HepG2 (cell line): ENCODE results near the gene HMCN2. TPM values are rescaled to one million over a fixed set of nuclear protein-coding genes. Genes with fewer than 3 reads are reported as not detected.

Source experiments
- ATAC-seq: fragments of 200-7000 bp; cut with Tn5 transposase; 3 replicates; pipeline ENCODE4 v1.9.1; 2020; ENCODE audit warnings: mild to moderate bottlenecking, moderate library complexity
- BruUV-seq: library from RNA; stranded (reverse); fragments of 400-500 nt; replicated peaks from 2 replicates; lab custom pipeline; 2021; lab: Mats Ljungman, UMichigan
- CTCF ChIA-PET: fragments of 300-600 bp; formaldehyde crosslinking; extraction: SDS; loops from one replicate; lab custom pipeline; 2021; ENCODE audit warnings: low total read pairs, inconsistent platforms, low intra/inter-chr PET ratio; lab: Yijun Ruan, JAX
- POLR2A ChIA-PET: fragments of 350-600 bp; sonication (Branson Sonifier 250); formaldehyde crosslinking; loops from one replicate; lab custom pipeline; 2020; ENCODE audit warnings: antibody characterized with exemption, inconsistent platforms; lab: Yijun Ruan, JAX
- DNase-seq: peaks from one replicate; pipeline ENCODE4 v3.0.0-alpha.2; 2015; ENCODE audit warnings: low spot score
- FAIRE-seq: peaks from 3 replicates; lab custom pipeline; 2011; peaks lifted over from hg19 to GRCh38; lab: Jason Lieb, UNC
- H2AFZ ChIP-seq: one replicate; pipeline ENCODE4 v1.6.1; 2011; ENCODE audit warnings: low read length, inconsistent platforms
- H3K27ac ChIP-seq: fragments of 300-600 bp; 3 replicates; pipeline ENCODE4 v1.8.0; 2011; ENCODE audit warnings: mixed run types, mild to moderate bottlenecking, mixed read lengths, low read length, inconsistent platforms; ENCODE audit not compliant: insufficient read depth; ENCODE audit errors: extremely low read length
- H3K27me3 ChIP-seq, 2 experiments: fragments of 200-600 bp in 1 of 2; 2 replicates in 1 of 2; 3 replicates in 1 of 2; pipeline versions ENCODE4 v1.6.0 to v1.8.0; 2011; ENCODE audit warnings: low read length in 2 of 2, mild to moderate bottlenecking in 2 of 2, moderate library complexity in 2 of 2, inconsistent platforms in 1 of 2; ENCODE audit not compliant: insufficient read depth in 2 of 2, control insufficient read depth in 1 of 2
- H3K36me3 ChIP-seq, 2 experiments: fragments of 200-600 bp in 1 of 2; replicated peaks in 1 of 2; 2 replicates in 1 of 2; 3 replicates in 1 of 2; pipeline versions ENCODE4 v1.5.1 to v1.8.0; 2011; ENCODE audit warnings: low read length in 2 of 2, inconsistent platforms in 1 of 2; ENCODE audit not compliant: insufficient read depth in 2 of 2, control insufficient read depth in 1 of 2
- H3K4me1 ChIP-seq: 2 replicates; pipeline ENCODE4 v1.5.1; 2012; ENCODE audit warnings: low read length, inconsistent platforms; ENCODE audit not compliant: insufficient read depth
- H3K4me2 ChIP-seq: 2 replicates; pipeline ENCODE4 v1.6.0; 2011; ENCODE audit warnings: low read depth, low read length, inconsistent platforms
- H3K4me3 ChIP-seq, 3 experiments: fragments of 200-600 bp in 1 of 3; sonication (generic), shearing (Covaris generic) in 1 of 3; replicated peaks in 1 of 3; 2 replicates each; pipeline ENCODE4 v1.5.1; 2011 to 2016; ENCODE audit warnings: low read length in 3 of 3, inconsistent platforms in 2 of 3, low read depth in 2 of 3, mild to moderate bottlenecking in 2 of 3, control low read depth in 1 of 3, mixed read lengths in 1 of 3; ENCODE audit not compliant: insufficient read depth in 1 of 3
- H3K79me2 ChIP-seq: one replicate; pipeline ENCODE4 v1.6.1; 2011; ENCODE audit warnings: low read length, inconsistent platforms; ENCODE audit not compliant: insufficient read depth
- H3K9ac ChIP-seq: 2 replicates; pipeline ENCODE4 v1.6.0; 2011; ENCODE audit warnings: mild to moderate bottlenecking, low read depth, low read length, inconsistent platforms; ENCODE audit not compliant: insufficient read depth
- H3K9me3 ChIP-seq: 2 replicates; pipeline ENCODE4 v1.5.1; 2012; ENCODE audit warnings: mild to moderate bottlenecking, low read length
- H4K20me1 ChIP-seq: 2 replicates; pipeline ENCODE4 v1.6.0; 2011; ENCODE audit warnings: inconsistent platforms, mild to moderate bottlenecking, low read length, moderate library complexity; ENCODE audit not compliant: insufficient read depth
- BRCA1 ChIP-seq: sonication (generic); formaldehyde crosslinking; IDR thresholded peaks from 2 replicates; pipeline ENCODE4 v1.4.0; 2020; ENCODE audit warnings: missing genetic modification reagents
- CCAR2 ChIP-seq: fragments of 200-400 bp; formaldehyde crosslinking; optimal IDR thresholded peaks from 2 replicates; pipeline ENCODE3; 2018; ENCODE audit warnings: low read depth, mild to moderate bottlenecking, low read length, moderate library complexity
- CHD2 ChIP-seq: IDR thresholded peaks from 2 replicates; pipeline ENCODE4 v1.6.1; 2011; ENCODE audit warnings: low read depth, low read length, improper control_type of control experiment
- MED8 ChIP-seq: sonication (generic); formaldehyde crosslinking; IDR thresholded peaks from 2 replicates; pipeline ENCODE4 v1.8.1; 2023; ENCODE audit warnings: mild to moderate bottlenecking, missing genetic modification reagents; ENCODE audit not compliant: insufficient replicate concordance
- NFKB2 ChIP-seq: sonication (generic); formaldehyde crosslinking; IDR thresholded peaks from 2 replicates; pipeline ENCODE4 v1.4.0; 2020; ENCODE audit warnings: missing genetic modification reagents, borderline replicate concordance
- PITX1 ChIP-seq: sonication (generic); formaldehyde crosslinking; IDR thresholded peaks from 2 replicates; pipeline ENCODE4 v1.5.1; 2020; ENCODE audit warnings: mild to moderate bottlenecking, missing genetic modification reagents
- ZBTB1 ChIP-seq: sonication (generic); formaldehyde crosslinking; IDR thresholded peaks from 2 replicates; pipeline ENCODE4 v1.4.0; 2020; ENCODE audit warnings: missing genetic modification reagents, borderline replicate concordance
- ZFYVE20 ChIP-seq: sonication (generic); formaldehyde crosslinking; IDR thresholded peaks from 2 replicates; pipeline ENCODE4 v1.8.0; 2023; ENCODE audit warnings: low read depth, mild to moderate bottlenecking, moderate library complexity, missing genetic modification reagents, borderline replicate concordance
- WGBS: methylation state at CpG from one replicate; pipeline ENCODE4 v1.1.6; 2017; ENCODE audit warnings: low lambda C conversion rate; 5-methylcytosine and 5-hydroxymethylcytosine counted together
- in situ Hi-C: cut with HindIII; loops from 2 replicates; pipeline ENCODE4 v1.10.0; 2017; ENCODE audit warnings: low pct_unique_long_range_greater_than_20kb; ENCODE audit not compliant: extremely low pct_ligation_motif_present
- intact Hi-C: fragments of 100-400 bp; cut with micrococcal nuclease; formaldehyde crosslinking; loops from one replicate; pipeline ENCODE4 v1.10.0; 2022; ENCODE audit not compliant: unreplicated experiment
- polyA plus RNA-seq, 8 experiments: library from polyadenylated mRNA; depleted of rRNA in 3 of 8; stranded (reverse) in 7 of 8; unstranded in 1 of 8; fragments of >200 nt; fragmentation: Illumina TruSeq in 4 of 8; extraction: Trizol in 4 of 8; gene quantifications; 2 replicates each; pipeline versions ENCODE4 v1.2.1 to v1.2.3, GENCODE V29; 2011 to 2016; ENCODE audit warnings: low read depth in 4 of 8, missing spikeins in 1 of 8, mixed read lengths in 1 of 8; ENCODE audit not compliant: insufficient read depth in 1 of 8
- total RNA-seq, 5 experiments: library from RNA; depleted of rRNA; stranded (reverse); fragments of >200 nt; fragmentation: Illumina TruSeq; extraction: Trizol; gene quantifications; 2 replicates each; pipeline ENCODE4 v1.2.3, GENCODE V29; 2016; ENCODE audit warnings: low read depth in 1 of 5
- TF ChIP-seq, protein P1 (sequence below): sonication (generic); formaldehyde crosslinking; IDR thresholded peaks from 2 replicates; pipeline ENCODE4 v1.4.0; 2020; ENCODE audit warnings: mild to moderate bottlenecking, missing genetic modification reagents
- TF ChIP-seq, protein P2 (sequence below): sonication (generic); formaldehyde crosslinking; IDR thresholded peaks from 2 replicates; pipeline ENCODE4 v1.8.0; 2022; ENCODE audit warnings: mild to moderate bottlenecking, missing genetic modification reagents; ENCODE audit not compliant: insufficient replicate concordance

The HMCN2 gene
- total and polyA plus RNA-seq, 2 of the 13 experiments (the other 11 are each of a cell fraction or from before 2014, with no cell fraction given), result 0.09 TPM; not detected in 1

DNA sequence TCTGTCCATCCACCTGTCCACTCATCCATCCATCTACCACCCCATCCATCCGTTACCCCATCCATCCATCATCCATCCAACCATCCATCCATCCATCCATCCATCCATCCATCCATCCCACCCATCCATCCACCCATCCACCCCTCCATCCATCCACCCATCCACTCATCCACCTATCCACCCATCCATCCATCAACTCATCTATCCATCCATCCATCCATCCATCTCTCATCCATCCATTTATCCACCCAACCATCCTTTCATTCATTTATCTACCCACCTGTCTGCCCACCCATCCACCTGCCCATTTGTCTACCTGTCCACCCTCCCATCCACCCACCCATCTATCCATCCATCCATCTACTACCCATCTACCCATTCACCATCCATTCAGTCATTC lies 95.1 kb downstream of the HMCN2 start:
- no peak for DNase-seq
- ATAC-seq, result no peak
- no peaks in the 10 kb centered on the region for H3K4me1 ChIP-seq
- H3K9me3 ChIP-seq, result no peaks in the 10 kb centered on the region
- CTCF ChIA-PET, result no interaction called here
- H3K4me2 ChIP-seq, result no peak overlapping the region
- H3K79me2 ChIP-seq, result no peaks in the 10 kb centered on the region
- no peaks in the 10 kb centered on the region for H3K36me3 ChIP-seq
- H3K27me3 ChIP-seq, result peaks cover 0 to 4% of the 10 kb centered on the region in 2 experiments; a peak in 3 of 5 replicates
- POLR2A ChIA-PET, result no interaction called here
- H2AFZ ChIP-seq, result no peak overlapping the region
- BruUV-seq, result no TSS peak
- H3K9ac ChIP-seq, result no peak overlapping the region
- no peaks in the 10 kb centered on the region for H4K20me1 ChIP-seq
- in situ Hi-C loops (no loop called here), intact Hi-C loops (no loop called here)
- FAIRE-seq, result no peak
- TF ChIP-seq MED8 (CRISPR knock-in tag) (no peak), NFKB2 (CRISPR knock-in tag) (no peak), ZFYVE20 (CRISPR knock-in tag) (no peak), ZBTB1 (CRISPR knock-in tag) (no peak), PITX1 (CRISPR knock-in tag) (no peak), CHD2 (no peak), BRCA1 (CRISPR knock-in tag) (no peak), CCAR2 (no peak)
- TF ChIP-seq, protein P1, sequence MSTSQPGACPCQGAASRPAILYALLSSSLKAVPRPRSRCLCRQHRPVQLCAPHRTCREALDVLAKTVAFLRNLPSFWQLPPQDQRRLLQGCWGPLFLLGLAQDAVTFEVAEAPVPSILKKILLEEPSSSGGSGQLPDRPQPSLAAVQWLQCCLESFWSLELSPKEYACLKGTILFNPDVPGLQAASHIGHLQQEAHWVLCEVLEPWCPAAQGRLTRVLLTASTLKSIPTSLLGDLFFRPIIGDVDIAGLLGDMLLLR (CRISPR knock-in tag), result no peak
- TF ChIP-seq, protein P2, sequence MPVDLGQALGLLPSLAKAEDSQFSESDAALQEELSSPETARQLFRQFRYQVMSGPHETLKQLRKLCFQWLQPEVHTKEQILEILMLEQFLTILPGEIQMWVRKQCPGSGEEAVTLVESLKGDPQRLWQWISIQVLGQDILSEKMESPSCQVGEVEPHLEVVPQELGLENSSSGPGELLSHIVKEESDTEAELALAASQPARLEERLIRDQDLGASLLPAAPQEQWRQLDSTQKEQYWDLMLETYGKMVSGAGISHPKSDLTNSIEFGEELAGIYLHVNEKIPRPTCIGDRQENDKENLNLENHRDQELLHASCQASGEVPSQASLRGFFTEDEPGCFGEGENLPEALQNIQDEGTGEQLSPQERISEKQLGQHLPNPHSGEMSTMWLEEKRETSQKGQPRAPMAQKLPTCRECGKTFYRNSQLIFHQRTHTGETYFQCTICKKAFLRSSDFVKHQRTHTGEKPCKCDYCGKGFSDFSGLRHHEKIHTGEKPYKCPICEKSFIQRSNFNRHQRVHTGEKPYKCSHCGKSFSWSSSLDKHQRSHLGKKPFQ, result no peak
- 13% methylated on average over 1 of the region's 1 CpG for WGBS
- H3K4me3 ChIP-seq, result no peak overlapping the region
- no peak overlapping the region for H3K27ac ChIP-seq
